GM21381 (cell line): Measurements from ENCODE around the gene PRSS8.

ENCODE experiments used
- ATAC-seq: cut with Tn5 transposase; IDR thresholded peaks from one replicate; pipeline ENCODE4 v1.9.1; 2021; ENCODE audit warnings: mild to moderate bottlenecking, moderate library complexity; ENCODE audit not compliant: unreplicated experiment

PRSS8 gene

DNA sequence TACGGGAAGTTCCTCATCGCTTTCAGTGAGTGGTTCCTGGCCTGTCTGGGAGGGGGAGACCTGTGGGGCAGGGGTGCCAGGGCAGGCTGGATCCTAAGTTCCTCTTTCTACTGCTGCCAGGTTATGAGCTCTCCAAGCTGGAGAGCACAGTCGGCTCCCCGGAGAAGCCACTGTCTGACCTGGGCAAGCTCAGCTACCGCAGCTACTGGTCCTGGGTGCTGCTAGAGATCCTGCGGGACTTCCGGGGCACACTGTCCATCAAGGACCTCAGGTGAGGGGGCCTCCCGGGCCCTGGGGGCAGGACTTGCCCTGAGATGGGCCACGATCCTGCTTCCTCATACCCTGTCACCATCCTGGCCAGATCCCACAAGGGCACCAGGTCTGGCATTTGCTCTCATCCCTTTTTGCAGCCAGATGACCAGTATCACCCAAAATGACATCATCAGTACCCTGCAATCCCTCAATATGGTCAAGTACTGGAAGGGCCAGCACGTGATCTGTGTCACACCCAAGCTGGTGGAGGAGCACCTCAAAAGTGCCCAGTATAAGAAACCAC is 5.1 kb downstream of the PRSS8 start:
- no peak for ATAC-seq

DNA sequence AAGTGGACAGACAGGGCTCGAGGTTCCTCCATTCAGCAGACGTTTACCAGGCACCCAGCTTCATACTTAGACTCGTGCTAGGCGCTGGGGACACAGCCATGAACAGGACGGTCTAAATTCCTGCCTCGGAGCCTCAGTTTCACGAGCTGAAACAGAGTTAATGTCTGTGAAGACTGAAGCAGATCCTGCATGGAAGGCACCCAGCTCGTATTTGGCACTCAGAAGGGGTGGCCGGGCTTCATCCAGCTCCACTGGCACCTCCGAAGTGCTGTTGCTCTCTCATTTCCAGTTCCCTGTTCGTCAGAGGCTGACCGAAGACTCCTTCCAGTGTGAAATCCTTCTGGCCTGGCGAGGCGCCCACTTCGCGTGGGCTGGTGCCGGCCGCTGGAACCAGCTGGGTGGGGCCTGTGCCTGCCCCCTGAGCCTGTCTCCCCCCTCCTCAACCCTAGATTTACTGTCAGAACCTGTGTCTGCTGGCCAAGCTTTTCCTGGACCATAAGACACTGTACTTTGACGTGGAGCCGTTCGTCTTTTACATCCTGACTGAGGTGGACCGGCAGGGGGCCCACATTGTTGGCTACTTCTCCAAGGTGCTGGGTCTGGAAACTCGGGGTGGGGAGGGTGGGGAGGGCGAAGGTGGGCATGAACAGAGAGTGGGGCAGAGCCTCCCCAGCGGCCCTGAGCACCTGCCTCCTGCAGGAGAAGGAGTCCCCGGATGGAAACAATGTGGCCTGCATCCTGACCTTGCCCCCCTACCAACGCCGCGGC is 5.8 kb downstream of the PRSS8 start:
- ATAC-seq: no peak

DNA sequence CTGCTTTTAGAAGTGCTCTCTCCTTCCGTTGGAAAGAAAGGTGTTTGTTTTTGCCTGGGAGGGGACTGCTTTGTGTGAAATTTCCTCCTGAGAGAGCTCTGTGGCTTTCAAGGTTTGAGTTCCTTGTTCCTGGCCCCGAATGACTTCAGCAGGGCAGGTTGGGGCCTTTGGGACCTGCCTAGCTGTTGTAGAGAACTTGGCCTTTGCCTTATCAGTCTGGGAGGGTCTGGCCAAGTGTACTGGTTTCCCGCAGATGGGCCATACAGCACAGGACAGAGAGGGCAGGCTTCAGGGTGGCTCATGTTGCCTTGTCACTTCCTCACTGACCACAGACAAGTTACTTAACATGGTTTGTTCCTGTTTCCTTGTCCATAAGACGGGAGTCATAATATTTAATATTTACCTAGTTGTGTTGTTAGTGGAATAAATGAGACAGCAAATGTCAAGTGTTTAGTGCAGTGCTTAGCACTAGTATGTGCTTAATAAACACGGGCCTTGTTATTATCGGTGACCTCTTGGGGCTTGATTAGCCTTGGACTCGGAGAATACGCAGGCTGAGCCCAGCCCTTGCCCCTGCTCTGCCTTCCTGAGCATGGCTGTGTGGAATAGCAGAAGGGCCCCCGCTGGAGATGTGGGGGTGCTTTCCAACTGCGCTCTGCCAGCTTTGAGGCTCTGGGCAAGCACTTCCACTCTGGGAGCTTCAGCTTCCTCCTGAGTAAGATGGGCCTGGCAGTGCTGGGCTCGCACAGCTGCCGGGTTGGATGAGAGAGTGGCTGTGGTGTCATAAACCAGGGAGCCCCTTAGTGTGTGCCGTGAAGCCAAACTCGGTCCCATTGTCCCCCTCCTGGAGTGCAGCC is 6.6 kb downstream of the PRSS8 start:
- no peak for ATAC-seq

- no peak for ATAC-seq
These were observed 8.3 kb downstream of the PRSS8 start for GRCh38 chr16:31127182-31127581.

- no peak for ATAC-seq
These were observed 9.7 kb downstream of the PRSS8 start for GRCh38 chr16:31125844-31126243.

GRCh38 chr16:31120129-31120528 is 15.4 kb downstream of the PRSS8 start:
- ATAC-seq: no peak

DNA sequence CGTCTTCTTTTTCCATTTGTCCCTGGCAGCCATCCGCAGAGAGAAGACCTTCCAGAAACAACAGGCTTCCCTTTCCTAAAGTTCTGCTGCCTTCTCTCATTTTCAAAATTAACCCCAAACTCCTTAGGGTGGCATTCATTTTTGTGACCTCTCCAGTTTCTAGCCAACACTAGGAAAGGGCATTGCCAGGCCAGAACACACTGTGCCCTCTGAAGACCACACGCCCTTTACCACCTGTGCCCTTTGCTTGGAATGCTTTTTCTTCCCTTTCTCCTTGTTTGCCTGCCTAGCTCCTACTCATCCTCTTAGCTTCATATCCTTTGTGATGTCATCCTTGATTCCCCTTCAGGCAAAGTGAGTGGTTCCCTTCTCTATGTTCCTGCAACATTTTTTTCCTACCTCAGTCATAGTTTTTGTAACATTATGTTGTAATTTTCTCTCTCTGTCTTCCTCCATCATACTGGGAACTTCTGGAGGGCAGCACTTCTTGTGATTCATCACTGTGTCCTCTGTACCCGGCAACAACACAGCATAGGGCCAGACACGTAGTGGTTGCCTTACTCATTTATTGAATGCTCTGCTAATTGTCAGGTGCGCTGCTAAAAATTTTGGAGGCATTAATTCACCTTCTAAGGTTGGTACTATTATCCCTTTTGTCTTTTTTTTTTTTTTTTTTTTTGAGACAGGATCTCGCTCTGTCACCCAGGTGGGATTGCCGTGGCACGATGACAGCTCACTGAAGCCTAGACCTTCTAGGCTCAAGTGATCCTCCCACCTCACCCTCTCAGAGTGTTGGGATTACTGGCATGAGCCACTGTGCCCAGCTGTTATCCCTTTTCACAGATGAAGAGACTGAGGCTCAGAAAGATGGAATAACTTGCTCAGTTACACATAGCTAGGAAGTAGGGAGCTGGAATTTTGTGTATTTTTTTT is 17.0 kb downstream of the PRSS8 start:
- no peak for ATAC-seq

DNA sequence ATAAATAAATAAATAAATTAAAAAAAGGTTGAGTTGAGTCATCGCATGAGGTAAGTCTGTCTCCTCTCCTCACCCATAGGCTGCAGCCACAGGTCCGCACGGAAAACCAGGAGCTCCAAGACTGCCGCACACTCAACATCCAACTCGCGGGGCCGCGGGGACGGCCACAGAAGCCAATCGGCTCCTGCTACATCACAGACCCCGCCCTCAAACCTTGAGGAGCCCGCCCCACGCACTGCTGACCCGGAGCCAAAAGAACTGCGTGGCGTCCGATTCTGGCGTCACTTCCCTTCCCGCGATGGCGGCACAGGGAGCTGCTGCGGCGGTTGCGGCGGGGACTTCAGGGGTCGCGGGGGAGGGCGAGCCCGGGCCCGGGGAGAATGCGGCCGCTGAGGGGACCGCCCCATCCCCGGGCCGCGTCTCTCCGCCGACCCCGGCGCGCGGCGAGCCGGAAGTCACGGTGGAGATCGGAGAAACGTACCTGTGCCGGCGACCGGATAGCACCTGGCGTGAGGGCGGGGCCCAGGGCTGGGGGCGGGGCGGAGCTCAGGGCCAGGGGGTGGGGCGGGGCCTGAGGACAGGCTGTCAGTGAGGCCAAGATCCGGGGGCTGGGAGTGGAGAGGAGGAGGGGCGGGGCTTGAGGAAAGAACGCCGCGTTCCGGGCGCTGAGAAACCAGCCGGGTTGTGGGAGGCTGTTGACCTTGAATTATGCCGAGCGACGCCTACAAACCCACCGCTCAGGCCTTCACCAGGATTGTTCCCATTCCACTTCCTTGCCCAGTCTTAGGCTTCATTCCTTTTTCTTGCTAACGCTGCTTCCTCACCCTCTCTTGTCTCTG is 17.9 kb downstream of the PRSS8 start, which contains the start of gene KAT8:
KAT8 (plus strand) TSS at position 281 of the 839 bp plus-strand sequence; CDS start at position 299, 18 bp downstream.
- ATAC-seq: peak; percentile 86

- no peak for ATAC-seq
These were observed 21.1 kb downstream of the PRSS8 start for GRCh38 chr16:31114468-31114867.

GRCh38 chr16:31113121-31114120 is 22.1 kb downstream of the PRSS8 start:
- no peak for ATAC-seq

GRCh38 chr16:31112711-31113110 is 22.8 kb downstream of the PRSS8 start:
- ATAC-seq: no peak

DNA sequence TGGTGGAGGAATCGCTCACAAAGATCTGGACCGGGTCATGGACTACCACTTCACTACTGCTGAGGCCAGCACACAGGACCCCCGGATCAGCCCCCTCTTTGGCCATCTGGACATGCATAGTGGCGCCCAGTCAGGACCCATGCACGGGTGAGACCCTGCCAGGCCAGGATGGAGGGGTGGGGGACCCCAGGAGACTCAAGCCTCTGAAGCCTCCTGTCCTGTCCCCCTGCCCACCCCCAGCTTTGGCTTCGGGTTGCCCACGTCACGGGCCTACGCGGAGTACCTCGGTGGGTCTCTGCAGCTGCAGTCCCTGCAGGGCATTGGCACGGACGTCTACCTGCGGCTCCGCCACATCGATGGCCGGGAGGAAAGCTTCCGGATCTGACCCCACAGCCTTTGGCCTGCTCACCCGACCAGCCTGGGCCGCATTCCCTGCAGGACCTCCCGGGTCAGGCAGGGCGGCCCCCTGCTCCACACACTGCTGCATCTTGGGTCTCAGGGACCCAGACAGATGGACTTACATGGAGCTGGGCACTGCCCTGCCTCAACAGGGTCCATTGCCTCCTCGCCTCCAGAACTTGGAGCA is 23.6 kb downstream of the PRSS8 start:
- ATAC-seq: no peak

DNA sequence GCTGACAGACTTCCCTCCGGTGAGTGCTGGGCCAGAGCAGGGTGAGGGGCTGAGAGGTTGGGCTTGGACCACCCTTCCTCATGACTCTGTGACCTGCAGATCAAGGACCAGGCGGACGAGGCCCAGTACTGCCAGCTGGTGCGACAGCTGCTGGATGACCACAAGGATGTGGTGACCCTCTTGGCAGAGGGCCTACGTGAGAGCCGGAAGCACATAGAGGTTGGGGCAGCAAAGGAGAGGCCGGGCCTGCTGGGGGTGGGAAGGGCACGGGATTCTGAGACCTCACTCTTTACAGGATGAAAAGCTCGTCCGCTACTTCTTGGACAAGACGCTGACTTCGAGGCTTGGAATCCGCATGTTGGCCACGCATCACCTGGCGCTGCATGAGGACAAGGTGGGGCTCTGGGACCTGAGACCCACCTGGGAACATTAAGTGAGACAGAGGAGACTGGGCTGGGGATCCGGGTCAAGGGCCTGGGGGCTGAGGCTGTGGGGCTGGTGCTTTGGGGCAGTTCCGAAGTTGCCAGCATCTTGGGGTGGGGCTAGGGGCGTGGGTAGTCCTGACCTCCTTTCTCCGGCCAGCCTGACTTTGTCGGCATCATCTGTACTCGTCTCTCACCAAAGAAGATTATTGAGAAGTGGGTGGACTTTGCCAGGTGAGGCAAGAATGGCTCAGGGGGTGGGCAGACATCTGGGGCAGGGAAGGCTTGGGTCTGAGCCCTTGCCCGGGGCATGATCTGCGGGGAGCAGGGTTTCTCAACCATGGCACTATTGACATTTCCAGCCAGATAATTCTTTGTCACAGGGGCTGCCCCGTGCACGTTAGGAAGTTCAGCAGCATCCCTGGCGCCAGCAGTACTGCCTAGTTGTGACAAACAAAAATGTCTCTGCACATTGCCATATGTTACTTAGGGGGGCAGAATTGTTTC is 25.2 kb downstream of the PRSS8 start:
- ATAC-seq: no peak

GRCh38 chr16:31109622-31110021 is 25.9 kb downstream of the PRSS8 start:
- ATAC-seq: no peak

GRCh38 chr16:31108794-31109558 is 26.6 kb downstream of the PRSS8 start:
- no peak for ATAC-seq

DNA sequence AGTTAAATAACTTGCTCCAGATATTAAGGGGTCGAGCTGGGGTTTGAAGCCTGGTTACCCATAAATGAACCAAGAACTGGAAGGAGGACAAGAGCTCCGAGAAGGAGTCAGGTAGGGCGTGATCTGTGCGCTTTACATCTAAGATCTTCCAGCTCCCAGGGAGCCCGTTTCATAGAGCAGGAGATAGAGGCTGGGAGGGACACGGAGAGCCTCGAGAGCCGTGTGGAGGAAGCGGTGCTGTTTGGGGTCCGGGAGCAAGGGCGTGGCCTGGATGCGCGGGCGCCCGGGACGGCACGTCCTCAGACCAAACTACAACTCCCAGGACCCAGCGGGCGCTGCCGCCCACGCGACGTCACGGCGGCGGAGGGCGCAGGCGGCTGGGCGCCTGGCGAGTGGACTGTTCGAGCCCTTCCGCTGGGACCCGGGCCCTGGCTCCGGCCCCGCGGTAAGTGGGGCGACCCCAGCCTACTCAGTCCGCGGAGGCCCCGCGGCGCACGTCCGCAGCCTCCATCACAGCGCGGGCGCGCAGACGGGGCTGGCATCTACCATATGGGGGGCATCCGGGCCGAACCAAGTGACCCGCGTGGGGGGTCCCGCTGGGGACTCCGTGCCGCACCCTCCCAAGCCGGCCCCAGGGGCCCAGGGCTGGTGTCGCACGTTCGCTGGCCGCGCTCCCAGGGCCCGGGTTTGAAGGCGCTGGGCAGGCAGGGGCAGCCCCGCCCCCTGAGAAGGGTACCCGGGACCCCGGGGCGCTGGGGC is 27.3 kb downstream of the PRSS8 start, which contains the start of gene BCKDK:
BCKDK (plus strand) TSS at position 352 of the 759 bp plus-strand sequence. CDS start 838 bp downstream, outside the sequence.
- peak; percentile 70 for ATAC-seq
